HepG2 (cell line): ENCODE data around the gene PACS1. TPM values are rescaled to one million over a fixed set of nuclear protein-coding genes. Genes with fewer than 3 reads are reported as not detected.
A peak's percentile ranks its signal among the peaks of the same experiment; 100 is the strongest.

Source experiments
- ARNT2 ChIP-seq: sonication (generic); formaldehyde crosslinking; IDR thresholded peaks from 2 replicates; pipeline ENCODE4 v1.8.0; 2022; ENCODE audit warnings: mild to moderate bottlenecking, low read depth, missing genetic modification reagents, moderate library complexity
- GABPB1 ChIP-seq: IDR thresholded peaks from 2 replicates; pipeline ENCODE4 v1.6.1; 2016; ENCODE audit warnings: mild to moderate bottlenecking, missing genetic modification reagents, moderate library complexity, missing compliant biosample characterization
- KDM2A ChIP-seq: sonication (generic); formaldehyde crosslinking; IDR thresholded peaks from 2 replicates; pipeline ENCODE4 v1.4.0; 2020; ENCODE audit warnings: low read depth, missing genetic modification reagents, borderline replicate concordance
- KLF12 ChIP-seq: sonication (generic); formaldehyde crosslinking; IDR thresholded peaks from 2 replicates; pipeline ENCODE4 v1.4.0; 2020; ENCODE audit warnings: missing genetic modification reagents, borderline replicate concordance
- RBFOX2 ChIP-seq: fragments of 200-400 bp; formaldehyde crosslinking; IDR thresholded peaks from 2 replicates; pipeline ENCODE4 v1.6.1; 2017; ENCODE audit warnings: low read depth, mild to moderate bottlenecking, low read length
- SALL1 ChIP-seq: sonication (generic); formaldehyde crosslinking; IDR thresholded peaks from 2 replicates; pipeline ENCODE4 v1.8.0; 2022; ENCODE audit warnings: mild to moderate bottlenecking, missing genetic modification reagents
- TBX3 ChIP-seq: fragments of 450-650 bp; IDR thresholded peaks from 2 replicates; pipeline ENCODE4 v1.6.1; 2017; ENCODE audit warnings: antibody characterized with exemption, mild to moderate bottlenecking, inconsistent platforms, borderline replicate concordance
- ZBTB7B ChIP-seq: sonication (generic); formaldehyde crosslinking; IDR thresholded peaks from 2 replicates; pipeline ENCODE4 v1.4.0; 2020; ENCODE audit warnings: missing genetic modification reagents
- ZNF12 ChIP-seq: sonication (generic); formaldehyde crosslinking; IDR thresholded peaks from 2 replicates; pipeline ENCODE4 v1.5.0; 2020; ENCODE audit warnings: missing genetic modification reagents
- ZNF263 ChIP-seq: sonication (generic); formaldehyde crosslinking; IDR thresholded peaks from 2 replicates; pipeline ENCODE4 v1.4.0; 2020; ENCODE audit warnings: missing genetic modification reagents
- ZNF547 ChIP-seq: sonication (generic); formaldehyde crosslinking; IDR thresholded peaks from 2 replicates; pipeline ENCODE4 v1.5.1; 2020; ENCODE audit warnings: mild to moderate bottlenecking, missing genetic modification reagents
- ZNF563 ChIP-seq: sonication (generic); formaldehyde crosslinking; IDR thresholded peaks from 2 replicates; pipeline ENCODE4 v1.8.0; 2022; ENCODE audit warnings: mild to moderate bottlenecking, moderate library complexity, missing genetic modification reagents
- ZNF605 ChIP-seq: sonication (generic); formaldehyde crosslinking; IDR thresholded peaks from 2 replicates; pipeline ENCODE4 v1.8.0; 2022; ENCODE audit warnings: mild to moderate bottlenecking, missing genetic modification reagents
- ZNF724P ChIP-seq: sonication (generic); formaldehyde crosslinking; IDR thresholded peaks from 2 replicates; pipeline ENCODE4 v1.8.0; 2022; ENCODE audit warnings: missing genetic modification reagents, borderline replicate concordance
- polyA plus RNA-seq, 8 experiments: library from polyadenylated mRNA; depleted of rRNA in 3 of 8; stranded (reverse) in 7 of 8; unstranded in 1 of 8; fragments of >200 nt; fragmentation: Illumina TruSeq in 4 of 8; extraction: Trizol in 4 of 8; gene quantifications; 2 replicates each; pipeline versions ENCODE4 v1.2.1 to v1.2.3, GENCODE V29; 2011 to 2016; ENCODE audit warnings: low read depth in 4 of 8, missing spikeins in 1 of 8, mixed read lengths in 1 of 8; ENCODE audit not compliant: insufficient read depth in 1 of 8
- total RNA-seq, 5 experiments: library from RNA; depleted of rRNA; stranded (reverse); fragments of >200 nt; fragmentation: Illumina TruSeq; extraction: Trizol; gene quantifications; 2 replicates each; pipeline ENCODE4 v1.2.3, GENCODE V29; 2016; ENCODE audit warnings: low read depth in 1 of 5
- TF ChIP-seq, protein P1 (sequence below): IDR thresholded peaks from 2 replicates; pipeline ENCODE4 v1.6.1; 2016; ENCODE audit warnings: missing biosample characterization, missing genetic modification reagents, low read depth
- TF ChIP-seq, protein P2 (sequence below), 2 experiments: sonication (generic) in 1 of 2; formaldehyde crosslinking in 1 of 2; IDR thresholded peaks; 2 replicates each; pipeline versions ENCODE4 v1.4.0 to v1.6.1; 2018 to 2020; ENCODE audit warnings: missing genetic modification reagents in 2 of 2, borderline replicate concordance in 1 of 2, low read depth in 1 of 2, mild to moderate bottlenecking in 1 of 2, missing biosample characterization in 1 of 2
- TF ChIP-seq, protein P3 (sequence below): IDR thresholded peaks from 2 replicates; pipeline ENCODE4 v1.6.1; 2016; ENCODE audit warnings: missing compliant biosample characterization, missing genetic modification reagents, borderline replicate concordance

The PACS1 gene
- total and polyA plus RNA-seq, 2 of the 13 experiments (the other 11 are each of a cell fraction or from before 2014, with no cell fraction given): 7.6 to 8.6 TPM

DNA sequence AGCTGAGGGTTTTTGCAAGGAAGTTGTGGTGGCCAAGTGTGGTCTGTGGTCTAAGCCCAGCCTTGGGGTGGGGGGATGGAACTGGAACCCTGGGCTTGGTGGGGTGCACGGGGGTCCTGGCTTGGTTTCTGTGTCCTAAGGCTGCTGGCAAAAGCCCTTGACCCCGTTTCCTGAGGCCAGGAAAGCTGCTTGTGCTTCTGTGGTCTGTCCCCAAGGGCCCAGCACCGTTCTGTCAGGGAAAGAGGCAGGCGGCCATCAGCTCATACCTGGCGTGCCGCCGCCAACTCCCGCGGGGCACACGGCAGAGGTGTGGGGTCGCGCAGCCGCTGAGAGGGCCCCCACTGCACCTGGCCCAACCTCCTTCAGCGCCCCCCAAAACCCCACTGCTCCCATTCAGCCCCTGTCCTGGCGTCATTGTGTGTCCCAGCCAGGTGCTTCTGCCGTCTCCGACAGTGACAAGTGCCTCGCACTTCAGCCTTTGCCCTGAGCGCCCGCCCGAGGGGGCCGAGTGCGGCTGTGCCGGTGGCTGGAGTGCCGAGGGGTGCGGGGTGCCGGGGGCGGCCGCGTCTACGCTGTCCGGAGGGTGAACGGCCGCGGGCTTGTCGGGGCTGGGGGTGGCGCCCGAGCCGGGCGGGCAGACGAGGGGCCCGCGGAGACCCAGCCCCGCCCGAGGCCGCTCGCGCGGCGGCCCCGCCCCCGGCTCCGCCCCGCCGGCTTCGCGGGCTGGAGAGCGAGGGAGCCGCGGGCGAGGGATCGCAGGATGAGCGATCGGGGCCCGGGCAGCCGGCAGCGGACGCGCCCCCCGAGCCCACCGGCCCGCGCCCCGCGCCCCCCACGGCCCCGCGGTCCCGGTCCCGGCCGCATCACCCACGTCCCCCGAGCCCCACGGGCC, 207.6 kb downstream of the PACS1 start, which contains the start of gene CNIH2 (continued):
- TF ChIP-seq, protein P1, sequence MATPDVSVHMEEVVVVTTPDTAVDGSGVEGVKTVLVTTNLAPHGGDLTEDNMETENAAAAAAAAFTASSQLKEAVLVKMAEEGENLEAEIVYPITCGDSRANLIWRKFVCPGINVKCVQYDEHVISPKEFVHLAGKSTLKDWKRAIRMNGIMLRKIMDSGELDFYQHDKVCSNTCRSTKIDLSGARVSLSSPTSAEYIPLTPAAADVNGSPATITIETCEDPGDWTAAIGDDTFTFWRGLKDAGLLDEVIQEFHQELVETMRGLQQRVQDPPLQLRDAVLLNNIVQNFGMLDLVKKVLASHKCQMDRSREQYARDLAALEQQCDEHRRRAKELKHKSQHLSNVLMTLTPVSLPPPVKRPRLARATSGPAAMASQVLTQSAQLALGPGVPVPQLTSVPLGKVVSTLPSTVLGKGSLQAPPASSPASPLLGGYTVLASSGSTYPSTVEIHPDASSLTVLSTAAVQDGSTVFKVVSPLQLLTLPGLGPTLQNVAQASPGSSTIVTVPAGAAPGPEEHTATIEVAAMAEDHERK (CRISPR knock-in tag): no peak
- TF ChIP-seq KDM2A (CRISPR knock-in tag): peak; percentile 90
- peak; percentile 57; the same call in 1 of the 2 replicates for TF ChIP-seq ARNT2 (CRISPR knock-in tag)
- TF ChIP-seq ZBTB7B: no peak
- TF ChIP-seq ZNF263: no peak
- TF ChIP-seq RBFOX2: peak; percentile 55
- TF ChIP-seq SALL1 (CRISPR knock-in tag): peak; percentile 7; the same call in 1 of the 2 replicates
- TF ChIP-seq ZNF547 (CRISPR knock-in tag): 0 out of 2 replicates have a peak, but pooled peaks have one; percentile 46
- TF ChIP-seq, protein P2, sequence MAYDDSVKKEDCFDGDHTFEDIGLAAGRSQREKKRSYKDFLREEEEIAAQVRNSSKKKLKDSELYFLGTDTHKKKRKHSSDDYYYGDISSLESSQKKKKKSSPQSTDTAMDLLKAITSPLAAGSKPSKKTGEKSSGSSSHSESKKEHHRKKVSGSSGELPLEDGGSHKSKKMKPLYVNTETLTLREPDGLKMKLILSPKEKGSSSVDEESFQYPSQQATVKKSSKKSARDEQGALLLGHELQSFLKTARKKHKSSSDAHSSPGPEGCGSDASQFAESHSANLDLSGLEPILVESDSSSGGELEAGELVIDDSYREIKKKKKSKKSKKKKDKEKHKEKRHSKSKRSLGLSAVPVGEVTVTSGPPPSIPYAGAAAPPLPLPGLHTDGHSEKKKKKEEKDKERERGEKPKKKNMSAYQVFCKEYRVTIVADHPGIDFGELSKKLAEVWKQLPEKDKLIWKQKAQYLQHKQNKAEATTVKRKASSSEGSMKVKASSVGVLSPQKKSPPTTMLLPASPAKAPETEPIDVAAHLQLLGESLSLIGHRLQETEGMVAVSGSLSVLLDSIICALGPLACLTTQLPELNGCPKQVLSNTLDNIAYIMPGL (CRISPR knock-in tag; IDR thresholded peaks at IDR 0.05; ENCODE audit: borderline replicate concordance in 1 of 2, low read depth in 1 of 2): no peak
- TF ChIP-seq GABPB1 (CRISPR knock-in tag): peak; percentile 21; the same call in 1 of the 2 replicates
- TF ChIP-seq KLF12 (CRISPR knock-in tag): no peak
- TF ChIP-seq ZNF724P (CRISPR knock-in tag): peak; percentile 67; the same call in 1 of the 2 replicates
- TF ChIP-seq, protein P3, sequence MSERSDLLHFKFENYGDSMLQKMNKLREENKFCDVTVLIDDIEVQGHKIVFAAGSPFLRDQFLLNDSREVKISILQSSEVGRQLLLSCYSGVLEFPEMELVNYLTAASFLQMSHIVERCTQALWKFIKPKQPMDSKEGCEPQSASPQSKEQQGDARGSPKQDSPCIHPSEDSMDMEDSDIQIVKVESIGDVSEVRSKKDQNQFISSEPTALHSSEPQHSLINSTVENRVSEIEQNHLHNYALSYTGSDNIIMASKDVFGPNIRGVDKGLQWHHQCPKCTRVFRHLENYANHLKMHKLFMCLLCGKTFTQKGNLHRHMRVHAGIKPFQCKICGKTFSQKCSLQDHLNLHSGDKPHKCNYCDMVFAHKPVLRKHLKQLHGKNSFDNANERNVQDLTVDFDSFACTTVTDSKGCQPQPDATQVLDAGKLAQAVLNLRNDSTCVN (CRISPR knock-in tag): no peak
- 0 out of 2 replicates have a peak, but pooled peaks have one; percentile 18 for TF ChIP-seq ZNF563
- no peak for TF ChIP-seq TBX3
- no peak for TF ChIP-seq ZNF605 (CRISPR knock-in tag)
- no peak for TF ChIP-seq ZNF12 (CRISPR knock-in tag)
